Measurements from ENCODE around the gene ZNG1B. TPM values are rescaled to one million over a fixed set of nuclear protein-coding genes. Genes with fewer than 3 reads are reported as not detected.
"Not testable (repeated sequence)": the region's sequence is repeated elsewhere in the genome, so short reads cannot be mapped to it uniquely, and the experiment has no call there.

ZNG1B gene
- total RNA-seq, 1 experiment from 2014 or later: 49.7 TPM

- peaks cover 5% of the 10 kb centered on the region for H3K36me3 Mint-ChIP-seq (ENCODE audit: insufficient read depth, unreplicated experiment)
- no peak overlapping the region for H3K27ac Mint-ChIP-seq (ENCODE audit: unreplicated experiment)
- H3K9me3 Mint-ChIP-seq (ENCODE audit: low read depth, unreplicated experiment): no peaks in the 10 kb centered on the region
- intact Hi-C loops (cut with micrococcal nuclease; ENCODE audit: unreplicated experiment): no loop called here
- CTCF ChIA-PET: interaction anchor here (1.0 to 1.2 kb wide), 2 partner anchors 203 to 269 kb away, joined by 5 read pairs; no protein-coding TSS in a partner anchor
- DNase-seq: no peak
- TF ChIP-seq, protein P1, sequence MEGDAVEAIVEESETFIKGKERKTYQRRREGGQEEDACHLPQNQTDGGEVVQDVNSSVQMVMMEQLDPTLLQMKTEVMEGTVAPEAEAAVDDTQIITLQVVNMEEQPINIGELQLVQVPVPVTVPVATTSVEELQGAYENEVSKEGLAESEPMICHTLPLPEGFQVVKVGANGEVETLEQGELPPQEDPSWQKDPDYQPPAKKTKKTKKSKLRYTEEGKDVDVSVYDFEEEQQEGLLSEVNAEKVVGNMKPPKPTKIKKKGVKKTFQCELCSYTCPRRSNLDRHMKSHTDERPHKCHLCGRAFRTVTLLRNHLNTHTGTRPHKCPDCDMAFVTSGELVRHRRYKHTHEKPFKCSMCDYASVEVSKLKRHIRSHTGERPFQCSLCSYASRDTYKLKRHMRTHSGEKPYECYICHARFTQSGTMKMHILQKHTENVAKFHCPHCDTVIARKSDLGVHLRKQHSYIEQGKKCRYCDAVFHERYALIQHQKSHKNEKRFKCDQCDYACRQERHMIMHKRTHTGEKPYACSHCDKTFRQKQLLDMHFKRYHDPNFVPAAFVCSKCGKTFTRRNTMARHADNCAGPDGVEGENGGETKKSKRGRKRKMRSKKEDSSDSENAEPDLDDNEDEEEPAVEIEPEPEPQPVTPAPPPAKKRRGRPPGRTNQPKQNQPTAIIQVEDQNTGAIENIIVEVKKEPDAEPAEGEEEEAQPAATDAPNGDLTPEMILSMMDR (IDR thresholded peaks at IDR 0.05; ENCODE audit: unreplicated experiment): no peak
- H3K4me3 Mint-ChIP-seq (ENCODE audit: low read depth, unreplicated experiment): no peak overlapping the region
- no peaks in the 10 kb centered on the region for H3K27me3 Mint-ChIP-seq (ENCODE audit: unreplicated experiment)
- H3K4me1 Mint-ChIP-seq (ENCODE audit: low read depth, unreplicated experiment): peaks cover 9% of the 10 kb centered on the region
- BruUV-seq (replicated peaks): no TSS peak
These were observed 29.9 kb upstream of the ZNG1B start for GRCh38 chr2:113407446-113408099.

DNA sequence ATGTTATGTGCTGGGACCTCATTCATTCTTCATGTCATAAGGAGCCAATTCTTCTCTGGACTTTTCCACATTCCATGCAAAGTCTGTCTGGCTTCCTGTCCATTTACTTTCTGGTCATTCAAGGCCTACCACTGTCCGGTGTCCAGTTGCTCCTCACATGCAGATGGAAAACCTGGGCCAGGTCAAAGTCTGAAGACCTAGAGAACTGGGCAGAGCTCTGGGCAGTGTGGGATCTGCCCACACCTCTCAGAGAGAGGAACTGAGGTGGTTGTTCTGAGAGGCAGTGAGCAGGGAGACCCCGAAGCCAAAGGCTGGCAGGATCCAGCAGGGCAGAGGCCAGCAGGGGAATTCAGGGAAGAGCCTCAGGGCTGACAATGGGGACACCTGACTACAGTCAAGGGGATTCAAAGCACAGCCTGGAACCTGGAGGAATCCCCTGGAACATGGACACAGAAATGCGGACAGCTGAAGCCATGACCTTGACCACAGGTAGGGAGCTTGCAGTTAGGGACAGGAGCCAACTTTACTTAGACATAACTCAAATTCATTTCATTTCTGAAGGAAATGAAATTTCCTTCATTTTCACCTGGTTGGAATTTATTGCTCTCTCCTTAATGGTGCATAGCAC is 25.7 kb upstream of the ZNG1B start:
- H3K27ac Mint-ChIP-seq (ENCODE audit: unreplicated experiment); intact Hi-C loops (cut with micrococcal nuclease; ENCODE audit: unreplicated experiment); H3K36me3 Mint-ChIP-seq (ENCODE audit: insufficient read depth, unreplicated experiment); CTCF ChIA-PET; DNase-seq; H3K4me1 Mint-ChIP-seq (ENCODE audit: low read depth, unreplicated experiment); BruUV-seq (replicated peaks); H3K9me3 Mint-ChIP-seq (ENCODE audit: low read depth, unreplicated experiment); H3K4me3 Mint-ChIP-seq (ENCODE audit: low read depth, unreplicated experiment); H3K27me3 Mint-ChIP-seq (ENCODE audit: unreplicated experiment): not testable (repeated sequence)

DNA sequence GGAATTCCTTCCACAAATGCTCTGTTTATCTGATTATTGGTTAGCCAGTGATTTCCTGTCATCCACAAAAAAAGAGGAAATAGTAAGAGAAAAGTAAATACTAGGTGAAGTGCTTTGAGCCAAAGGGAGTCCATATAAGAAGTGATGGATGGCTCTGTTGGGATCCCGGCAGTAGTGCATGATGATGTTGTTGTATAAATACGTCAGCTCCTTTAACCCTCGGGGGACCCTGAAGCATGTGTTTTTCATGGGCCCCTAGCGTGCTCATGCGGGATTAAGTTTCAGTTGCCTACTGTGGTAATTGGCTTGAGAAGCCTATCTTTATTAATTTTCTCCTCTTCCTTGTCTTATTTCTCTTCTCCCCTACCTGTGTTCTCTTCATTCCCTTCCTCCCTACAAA is 24.7 kb upstream of the ZNG1B start:
- H3K27ac Mint-ChIP-seq (ENCODE audit: unreplicated experiment); intact Hi-C loops (cut with micrococcal nuclease; ENCODE audit: unreplicated experiment); H3K4me3 Mint-ChIP-seq (ENCODE audit: low read depth, unreplicated experiment); H3K9me3 Mint-ChIP-seq (ENCODE audit: low read depth, unreplicated experiment); H3K4me1 Mint-ChIP-seq (ENCODE audit: low read depth, unreplicated experiment); BruUV-seq (replicated peaks); H3K36me3 Mint-ChIP-seq (ENCODE audit: insufficient read depth, unreplicated experiment); H3K27me3 Mint-ChIP-seq (ENCODE audit: unreplicated experiment); CTCF ChIA-PET; DNase-seq: not testable (repeated sequence)

- H3K4me1 Mint-ChIP-seq (ENCODE audit: low read depth, unreplicated experiment); BruUV-seq (replicated peaks); CTCF ChIA-PET; H3K27me3 Mint-ChIP-seq (ENCODE audit: unreplicated experiment); H3K36me3 Mint-ChIP-seq (ENCODE audit: insufficient read depth, unreplicated experiment); H3K4me3 Mint-ChIP-seq (ENCODE audit: low read depth, unreplicated experiment); H3K27ac Mint-ChIP-seq (ENCODE audit: unreplicated experiment); DNase-seq; intact Hi-C loops (cut with micrococcal nuclease; ENCODE audit: unreplicated experiment); H3K9me3 Mint-ChIP-seq (ENCODE audit: low read depth, unreplicated experiment): not testable (repeated sequence)
These were observed 5.7 kb upstream of the ZNG1B start for GRCh38 chr2:113431773-113432172.

DNA sequence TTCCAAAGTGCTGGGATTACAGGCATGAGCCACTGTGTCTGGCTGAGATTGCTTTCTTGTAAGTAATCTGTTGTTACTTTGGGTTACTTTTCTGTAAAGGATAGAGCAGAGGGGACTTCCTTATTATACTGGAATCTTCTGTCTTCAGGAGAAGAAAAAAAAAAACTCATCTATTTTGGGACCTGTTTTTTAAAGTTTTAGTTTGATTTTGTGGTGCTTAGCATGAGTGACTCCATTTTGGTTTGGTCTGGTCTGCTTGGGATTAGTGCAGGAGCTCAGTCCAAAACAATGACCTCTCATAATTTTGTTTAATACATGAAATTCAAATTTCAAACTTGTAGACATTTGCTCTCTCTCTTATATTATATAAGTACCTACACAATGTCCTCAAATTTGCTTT is 4.0 kb upstream of the ZNG1B start:
- H3K4me3 Mint-ChIP-seq (ENCODE audit: low read depth, unreplicated experiment); H3K27ac Mint-ChIP-seq (ENCODE audit: unreplicated experiment); H3K27me3 Mint-ChIP-seq (ENCODE audit: unreplicated experiment); DNase-seq; H3K9me3 Mint-ChIP-seq (ENCODE audit: low read depth, unreplicated experiment); CTCF ChIA-PET; BruUV-seq (replicated peaks); intact Hi-C loops (cut with micrococcal nuclease; ENCODE audit: unreplicated experiment); H3K4me1 Mint-ChIP-seq (ENCODE audit: low read depth, unreplicated experiment): not testable (repeated sequence)
- peaks cover 11% of the 10 kb centered on the region for H3K36me3 Mint-ChIP-seq (ENCODE audit: insufficient read depth, unreplicated experiment)

DNA sequence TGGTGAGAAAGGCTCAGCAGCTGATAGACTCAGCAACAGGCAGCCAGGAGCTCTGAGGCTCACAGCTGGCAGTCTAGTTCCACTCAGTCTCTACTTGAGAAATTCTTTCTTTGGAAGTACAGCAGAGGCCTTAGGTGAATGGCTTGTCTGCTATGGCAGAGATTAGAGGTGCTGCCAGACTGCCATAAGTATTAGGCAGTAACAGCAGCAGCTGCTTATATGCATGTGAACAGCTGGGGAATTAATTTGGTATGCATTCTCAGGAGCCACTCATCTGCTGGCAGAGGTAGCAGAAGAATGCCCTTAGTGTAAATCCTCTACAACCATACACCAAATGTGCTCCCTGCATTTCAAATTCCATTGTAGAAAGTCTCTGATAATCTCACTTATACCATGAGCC is 28.3 kb downstream of the ZNG1B start:
- H3K4me1 Mint-ChIP-seq (ENCODE audit: low read depth, unreplicated experiment); intact Hi-C loops (cut with micrococcal nuclease; ENCODE audit: unreplicated experiment); H3K4me3 Mint-ChIP-seq (ENCODE audit: low read depth, unreplicated experiment); H3K9me3 Mint-ChIP-seq (ENCODE audit: low read depth, unreplicated experiment); H3K36me3 Mint-ChIP-seq (ENCODE audit: insufficient read depth, unreplicated experiment); H3K27ac Mint-ChIP-seq (ENCODE audit: unreplicated experiment); BruUV-seq (replicated peaks); CTCF ChIA-PET; DNase-seq; H3K27me3 Mint-ChIP-seq (ENCODE audit: unreplicated experiment): not testable (repeated sequence)

GRCh38 chr2:113476688-113477368 is 39.3 kb downstream of the ZNG1B start:
- H3K9me3 Mint-ChIP-seq (ENCODE audit: low read depth, unreplicated experiment); CTCF ChIA-PET; H3K27ac Mint-ChIP-seq (ENCODE audit: unreplicated experiment); H3K27me3 Mint-ChIP-seq (ENCODE audit: unreplicated experiment); BruUV-seq (replicated peaks); intact Hi-C loops (cut with micrococcal nuclease; ENCODE audit: unreplicated experiment); DNase-seq; H3K4me1 Mint-ChIP-seq (ENCODE audit: low read depth, unreplicated experiment); H3K4me3 Mint-ChIP-seq (ENCODE audit: low read depth, unreplicated experiment); H3K36me3 Mint-ChIP-seq (ENCODE audit: insufficient read depth, unreplicated experiment): not testable (repeated sequence)

DNA sequence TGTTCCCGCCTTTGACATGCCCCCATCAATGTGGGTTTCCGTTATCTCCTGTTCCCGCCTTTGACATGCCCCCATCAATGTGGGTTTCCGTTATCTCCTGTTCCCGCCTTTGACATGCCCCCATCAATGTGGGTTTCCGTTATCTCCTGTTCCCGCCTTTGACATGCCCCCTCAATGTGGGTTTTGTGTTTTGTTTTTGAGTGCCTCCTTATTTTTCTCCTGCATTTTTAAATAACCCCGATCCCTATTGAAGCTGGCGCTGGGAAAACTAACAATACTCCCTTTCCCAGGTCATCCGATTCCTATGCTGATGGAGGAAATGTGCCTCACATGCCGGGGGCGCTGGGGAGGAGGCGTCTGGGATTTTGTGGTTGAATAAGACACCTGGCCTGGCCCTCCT is 59.0 kb downstream of the ZNG1B start:
- H3K4me1 Mint-ChIP-seq (ENCODE audit: low read depth, unreplicated experiment); H3K36me3 Mint-ChIP-seq (ENCODE audit: insufficient read depth, unreplicated experiment); DNase-seq; CTCF ChIA-PET; H3K9me3 Mint-ChIP-seq (ENCODE audit: low read depth, unreplicated experiment); BruUV-seq (replicated peaks); H3K4me3 Mint-ChIP-seq (ENCODE audit: low read depth, unreplicated experiment); intact Hi-C loops (cut with micrococcal nuclease; ENCODE audit: unreplicated experiment); H3K27ac Mint-ChIP-seq (ENCODE audit: unreplicated experiment); H3K27me3 Mint-ChIP-seq (ENCODE audit: unreplicated experiment): not testable (repeated sequence)

GRCh38 chr2:113498365-113498764 is 60.9 kb downstream of the ZNG1B start, which contains the start of gene FOXD4L1:
FOXD4L1 (plus strand) TSS chr2:113498665; CDS start chr2:113499257, 592 bp downstream.
- BruUV-seq (replicated peaks); CTCF ChIA-PET; H3K27me3 Mint-ChIP-seq (ENCODE audit: unreplicated experiment); H3K9me3 Mint-ChIP-seq (ENCODE audit: low read depth, unreplicated experiment); intact Hi-C loops (cut with micrococcal nuclease; ENCODE audit: unreplicated experiment); DNase-seq; H3K4me3 Mint-ChIP-seq (ENCODE audit: low read depth, unreplicated experiment); H3K4me1 Mint-ChIP-seq (ENCODE audit: low read depth, unreplicated experiment); H3K27ac Mint-ChIP-seq (ENCODE audit: unreplicated experiment); H3K36me3 Mint-ChIP-seq (ENCODE audit: insufficient read depth, unreplicated experiment): not testable (repeated sequence)

Measured in Calu3 (cell line).